ENCODE results near the gene ANK3. TPM values are rescaled to one million over a fixed set of nuclear protein-coding genes. Genes with fewer than 3 reads are reported as not detected.

Gene ANK3
- polyA plus RNA-seq, 1 donor from 2014 or later: 114 TPM

DNA sequence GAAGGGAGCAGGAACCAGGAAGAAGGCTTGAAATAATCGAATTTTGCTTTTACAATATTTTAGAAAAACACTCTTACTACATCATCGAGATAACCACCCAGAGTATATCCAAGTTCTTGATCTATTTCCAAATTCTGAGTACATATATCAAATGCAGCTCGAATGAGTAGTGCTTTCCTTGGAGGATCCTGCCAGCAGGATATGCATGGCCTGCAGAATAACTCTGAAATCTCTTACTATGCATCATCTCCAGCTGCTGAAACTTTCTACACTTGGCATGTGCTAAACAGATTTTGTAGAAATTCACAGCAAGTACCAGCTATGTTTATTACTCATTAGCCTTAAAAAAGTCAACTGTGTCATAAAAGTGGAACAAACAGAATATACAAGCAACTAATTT lies 44.0 kb upstream of the ANK3 start:
- Histone ChIP-seq H3K4me3 (ENCODE audit: low read length) (no peak overlapping the region), H3K9me3 (ENCODE audit: low read length) (no peaks in the 10 kb centered on the region), H3K9ac (ENCODE audit: low read length) (no peak overlapping the region), H3K36me3 (ENCODE audit: insufficient read depth, low read length) (peaks cover 8% of the 10 kb centered on the region), H3K27ac (ENCODE audit: low read length) (no peak overlapping the region), H3K9me2 (ENCODE audit: insufficient read depth, low read length) (no peaks in the 10 kb centered on the region), H3K79me2 (replicated peaks; ENCODE audit: insufficient read depth, low read length) (peaks cover 3% of the 10 kb centered on the region), H3K27me3 (ENCODE audit: insufficient read depth, low read depth, low read length) (no peaks in the 10 kb centered on the region), H3K4me2 (ENCODE audit: low read length) (no peak overlapping the region), H3F3A (ENCODE audit: insufficient read depth, low read length, poor library complexity, severe bottlenecking) (no peaks in the 10 kb centered on the region), H4K20me1 (ENCODE audit: insufficient read depth) (no peaks in the 10 kb centered on the region), H2AFZ (ENCODE audit: low read depth, low read length) (no peak overlapping the region)
- no peak for TF ChIP-seq TAF1 (IDR thresholded peaks at IDR 0.05; ENCODE audit: low read depth)
- TF ChIP-seq MXI1 (conservative IDR thresholded peaks at IDR 0.05; ENCODE audit: poor library complexity, severe bottlenecking): no peak
- TF ChIP-seq POLR2AphosphoS5 (IDR thresholded peaks at IDR 0.05): no peak

DNA sequence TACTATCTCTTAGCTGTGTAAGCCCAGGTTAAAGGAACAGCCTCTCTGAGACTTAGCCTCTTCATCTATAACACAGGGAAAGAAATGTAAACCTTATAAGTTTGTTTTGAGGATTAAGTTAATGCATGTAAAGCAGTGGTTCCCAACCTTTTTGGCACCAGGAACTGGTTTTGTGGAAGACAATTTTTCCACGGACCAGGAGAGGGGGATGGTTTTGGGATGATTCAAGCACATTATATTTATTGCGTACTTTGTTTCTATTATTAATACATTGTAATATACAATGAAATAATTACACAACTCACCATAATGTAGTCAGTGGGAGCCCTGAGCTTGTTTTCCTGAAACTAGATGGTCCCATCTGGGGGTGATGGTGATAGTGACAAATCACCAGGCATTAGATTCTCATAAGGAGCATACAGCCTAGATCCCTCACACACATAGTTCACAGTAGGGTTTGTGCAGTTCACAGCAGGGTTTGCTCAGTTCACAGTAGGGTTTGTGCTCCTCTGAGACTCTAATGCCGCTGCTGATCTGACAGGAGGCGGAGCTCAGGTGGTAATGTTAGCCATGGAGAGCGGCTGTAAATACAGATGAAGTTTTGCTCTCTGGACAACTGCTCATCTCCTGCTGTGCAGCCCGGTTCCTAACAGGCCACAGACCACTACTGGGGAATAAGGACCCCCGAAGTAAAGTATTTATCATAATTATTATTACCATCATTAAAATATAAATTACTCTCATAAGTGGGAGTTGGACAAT lies 41.3 kb upstream of the ANK3 start:
- Histone ChIP-seq H3K79me2 (replicated peaks; ENCODE audit: insufficient read depth, low read length) (no peaks in the 10 kb centered on the region), H3K9ac (ENCODE audit: low read length) (no peak overlapping the region), H2AFZ (ENCODE audit: low read depth, low read length) (no peak overlapping the region), H3K4me2 (ENCODE audit: low read length) (no peak overlapping the region), H3F3A (ENCODE audit: insufficient read depth, low read length, poor library complexity, severe bottlenecking) (no peaks in the 10 kb centered on the region), H3K9me2 (ENCODE audit: insufficient read depth, low read length) (no peaks in the 10 kb centered on the region), H3K4me3 (ENCODE audit: low read length) (no peak overlapping the region), H3K36me3 (ENCODE audit: insufficient read depth, low read length) (peaks cover 5% of the 10 kb centered on the region), H3K27me3 (ENCODE audit: insufficient read depth, low read depth, low read length) (no peaks in the 10 kb centered on the region), H3K9me3 (ENCODE audit: low read length) (no peaks in the 10 kb centered on the region), H3K27ac (ENCODE audit: low read length) (no peak overlapping the region), H4K20me1 (ENCODE audit: insufficient read depth) (no peaks in the 10 kb centered on the region)
- no peak for TF ChIP-seq MXI1 (conservative IDR thresholded peaks at IDR 0.05; ENCODE audit: poor library complexity, severe bottlenecking)

DNA sequence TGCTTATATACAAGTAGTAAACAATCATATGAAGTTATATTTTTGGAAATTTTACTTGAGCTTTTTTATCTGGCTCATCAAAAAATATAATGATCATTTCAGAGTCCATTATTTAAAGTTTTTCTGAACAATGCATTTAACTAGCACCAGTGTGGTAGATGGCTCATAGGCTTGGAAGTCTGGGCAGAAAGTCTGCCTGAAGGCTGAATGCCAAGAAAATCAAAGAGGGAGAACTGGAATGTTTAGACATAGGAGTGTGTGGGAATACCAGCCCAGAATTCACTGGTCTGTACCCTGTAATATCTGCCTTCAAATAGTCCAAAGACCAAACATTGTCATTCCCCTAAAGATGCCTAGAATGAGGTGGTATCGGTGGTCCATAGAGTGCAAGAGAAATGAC lies 40.3 kb upstream of the ANK3 start:
- Histone ChIP-seq H3K9me3 (ENCODE audit: low read length) (no peaks in the 10 kb centered on the region), H3K36me3 (ENCODE audit: insufficient read depth, low read length) (peaks cover 5% of the 10 kb centered on the region), H3K9ac (ENCODE audit: low read length) (no peak overlapping the region), H3F3A (ENCODE audit: insufficient read depth, low read length, poor library complexity, severe bottlenecking) (no peaks in the 10 kb centered on the region), H3K27ac (ENCODE audit: low read length) (no peak overlapping the region), H3K27me3 (ENCODE audit: insufficient read depth, low read depth, low read length) (no peaks in the 10 kb centered on the region), H3K4me3 (ENCODE audit: low read length) (no peak overlapping the region), H3K4me2 (ENCODE audit: low read length) (no peak overlapping the region), H3K79me2 (replicated peaks; ENCODE audit: insufficient read depth, low read length) (no peaks in the 10 kb centered on the region), H4K20me1 (ENCODE audit: insufficient read depth) (no peaks in the 10 kb centered on the region), H3K9me2 (ENCODE audit: insufficient read depth, low read length) (no peaks in the 10 kb centered on the region), H2AFZ (ENCODE audit: low read depth, low read length) (no peak overlapping the region)
- TF ChIP-seq RAD21 (conservative IDR thresholded peaks at IDR 0.05) (no peak), MXI1 (conservative IDR thresholded peaks at IDR 0.05; ENCODE audit: poor library complexity, severe bottlenecking) (no peak)
- TF ChIP-seq, protein P1, sequence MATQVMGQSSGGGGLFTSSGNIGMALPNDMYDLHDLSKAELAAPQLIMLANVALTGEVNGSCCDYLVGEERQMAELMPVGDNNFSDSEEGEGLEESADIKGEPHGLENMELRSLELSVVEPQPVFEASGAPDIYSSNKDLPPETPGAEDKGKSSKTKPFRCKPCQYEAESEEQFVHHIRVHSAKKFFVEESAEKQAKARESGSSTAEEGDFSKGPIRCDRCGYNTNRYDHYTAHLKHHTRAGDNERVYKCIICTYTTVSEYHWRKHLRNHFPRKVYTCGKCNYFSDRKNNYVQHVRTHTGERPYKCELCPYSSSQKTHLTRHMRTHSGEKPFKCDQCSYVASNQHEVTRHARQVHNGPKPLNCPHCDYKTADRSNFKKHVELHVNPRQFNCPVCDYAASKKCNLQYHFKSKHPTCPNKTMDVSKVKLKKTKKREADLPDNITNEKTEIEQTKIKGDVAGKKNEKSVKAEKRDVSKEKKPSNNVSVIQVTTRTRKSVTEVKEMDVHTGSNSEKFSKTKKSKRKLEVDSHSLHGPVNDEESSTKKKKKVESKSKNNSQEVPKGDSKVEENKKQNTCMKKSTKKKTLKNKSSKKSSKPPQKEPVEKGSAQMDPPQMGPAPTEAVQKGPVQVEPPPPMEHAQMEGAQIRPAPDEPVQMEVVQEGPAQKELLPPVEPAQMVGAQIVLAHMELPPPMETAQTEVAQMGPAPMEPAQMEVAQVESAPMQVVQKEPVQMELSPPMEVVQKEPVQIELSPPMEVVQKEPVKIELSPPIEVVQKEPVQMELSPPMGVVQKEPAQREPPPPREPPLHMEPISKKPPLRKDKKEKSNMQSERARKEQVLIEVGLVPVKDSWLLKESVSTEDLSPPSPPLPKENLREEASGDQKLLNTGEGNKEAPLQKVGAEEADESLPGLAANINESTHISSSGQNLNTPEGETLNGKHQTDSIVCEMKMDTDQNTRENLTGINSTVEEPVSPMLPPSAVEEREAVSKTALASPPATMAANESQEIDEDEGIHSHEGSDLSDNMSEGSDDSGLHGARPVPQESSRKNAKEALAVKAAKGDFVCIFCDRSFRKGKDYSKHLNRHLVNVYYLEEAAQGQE (IDR thresholded peaks at IDR 0.05; ENCODE audit: borderline replicate concordance): no peak
